GM19035 (cell line): ENCODE data around the gene CDH4.
"Not testable (repeated sequence)": the region's sequence is repeated elsewhere in the genome, so short reads cannot be mapped to it uniquely, and the experiment has no call there.

Experiments
- ATAC-seq: cut with Tn5 transposase; IDR thresholded peaks from one replicate; pipeline ENCODE4 v1.9.1; 2021; ENCODE audit not compliant: unreplicated experiment

The CDH4 gene

GRCh38 chr20:61973515-61974356 is 721.7 kb downstream of the CDH4 start:
- ATAC-seq, result no peak

GRCh38 chr20:61974357-61974665 is 722.2 kb downstream of the CDH4 start:
- ATAC-seq, result no peak

GRCh38 chr20:61975407-61976129 is 723.5 kb downstream of the CDH4 start:
- no peak for ATAC-seq

GRCh38 chr20:61976263-61976643 is 724.2 kb downstream of the CDH4 start:
- ATAC-seq, result no peak

- ATAC-seq, result no peak
Measured at GRCh38 chr20:61976644-61977418, 724.8 kb downstream of the CDH4 start.

- no peak for ATAC-seq
Measured at GRCh38 chr20:61977419-61977786, 725.3 kb downstream of the CDH4 start.

GRCh38 chr20:61978491-61978890 is 726.4 kb downstream of the CDH4 start:
- ATAC-seq, result no peak

GRCh38 chr20:61979090-61979489 is 727.0 kb downstream of the CDH4 start:
- no peak for ATAC-seq

GRCh38 chr20:61979701-61980635 is 727.9 kb downstream of the CDH4 start:
- ATAC-seq, result no peak

GRCh38 chr20:61980647-61981583 is 728.9 kb downstream of the CDH4 start:
- no peak for ATAC-seq

GRCh38 chr20:61981691-61982090 is 729.6 kb downstream of the CDH4 start:
- not testable (repeated sequence) for ATAC-seq

GRCh38 chr20:61982191-61982950 is 730.3 kb downstream of the CDH4 start:
- no peak for ATAC-seq

GRCh38 chr20:61982951-61983315 is 730.9 kb downstream of the CDH4 start:
- no peak for ATAC-seq

GRCh38 chr20:61983965-61984364 is 731.9 kb downstream of the CDH4 start:
- ATAC-seq, result no peak

- ATAC-seq, result not testable (repeated sequence)
Measured at GRCh38 chr20:61984431-61984830, 732.4 kb downstream of the CDH4 start.

GRCh38 chr20:61985096-61985495 is 733.0 kb downstream of the CDH4 start:
- no peak for ATAC-seq

GRCh38 chr20:61986762-61987321 is 734.8 kb downstream of the CDH4 start:
- no peak for ATAC-seq

GRCh38 chr20:61988665-61989064 is 736.6 kb downstream of the CDH4 start:
- ATAC-seq, result no peak

GRCh38 chr20:61989741-61990140 is 737.7 kb downstream of the CDH4 start:
- ATAC-seq, result no peak
